HUES48 (cell line): ENCODE data around the gene LDB2.

Experiments
- H3K27ac ChIP-seq: one replicate; pipeline ENCODE4 v1.7.0; 2013; ENCODE audit warnings: low read depth, low read length, inconsistent platforms
- H3K27me3 ChIP-seq: 2 replicates; pipeline ENCODE4 v1.6.1; 2013; ENCODE audit warnings: mild to moderate bottlenecking, low read length; ENCODE audit not compliant: control insufficient read depth, insufficient read depth
- H3K36me3 ChIP-seq: 2 replicates; pipeline ENCODE4 v1.6.1; 2013; ENCODE audit warnings: low read length; ENCODE audit not compliant: control insufficient read depth, insufficient read depth
- H3K4me1 ChIP-seq: 2 replicates; pipeline ENCODE4 v1.6.1; 2013; ENCODE audit warnings: mild to moderate bottlenecking, low read length; ENCODE audit not compliant: control insufficient read depth, insufficient read depth
- H3K4me3 ChIP-seq: 2 replicates; pipeline ENCODE4 v1.5.1; 2013; ENCODE audit warnings: mild to moderate bottlenecking, low read depth, low read length
- H3K9ac ChIP-seq: 2 replicates; pipeline ENCODE4 v1.6.1; 2013; ENCODE audit warnings: mild to moderate bottlenecking, low read depth, low read length, moderate library complexity
- H3K9me3 ChIP-seq: 2 replicates; pipeline ENCODE4 v1.6.1; 2013; ENCODE audit warnings: low read length; ENCODE audit not compliant: control insufficient read depth, insufficient read depth

LDB2 gene

DNA sequence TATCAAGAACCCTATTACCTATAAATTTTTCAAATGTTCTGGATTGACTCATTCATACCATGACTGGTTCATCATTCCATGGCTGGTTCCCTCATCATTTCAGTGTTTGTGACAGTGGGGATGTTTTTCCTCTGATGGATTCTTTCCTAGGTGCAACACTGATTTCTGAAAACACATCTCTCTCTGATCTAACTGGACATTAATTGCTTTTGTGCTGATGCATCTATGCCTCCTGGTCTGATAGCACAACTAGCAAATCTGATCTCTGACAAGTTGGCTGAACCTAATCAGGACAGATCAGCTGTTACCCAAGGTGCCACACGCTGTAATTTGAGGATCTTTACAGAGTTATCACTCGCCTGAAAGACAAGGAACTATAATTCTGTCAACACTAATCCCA is 140.2 kb downstream of the LDB2 start:
- no peak overlapping the region for H3K4me3 ChIP-seq
- no peaks in the 10 kb centered on the region for H3K9me3 ChIP-seq
- no peak overlapping the region for H3K9ac ChIP-seq
- no peak overlapping the region for H3K27ac ChIP-seq
- H3K27me3 ChIP-seq = no peaks in the 10 kb centered on the region
- H3K4me1 ChIP-seq = peaks cover 16% of the 10 kb centered on the region; the same call in 1 of the 2 replicates
- H3K36me3 ChIP-seq = peaks cover 9% of the 10 kb centered on the region; the same call in 1 of the 2 replicates

GRCh38 chr4:16757080-16757521 is 141.3 kb downstream of the LDB2 start:
- H3K27me3 ChIP-seq = no peaks in the 10 kb centered on the region
- no peak overlapping the region for H3K4me3 ChIP-seq
- no peak overlapping the region for H3K9ac ChIP-seq
- H3K27ac ChIP-seq = no peak overlapping the region
- peaks cover 9% of the 10 kb centered on the region; the same call in 1 of the 2 replicates for H3K36me3 ChIP-seq
- peaks cover 16% of the 10 kb centered on the region; the same call in 1 of the 2 replicates for H3K4me1 ChIP-seq
- H3K9me3 ChIP-seq = no peaks in the 10 kb centered on the region

GRCh38 chr4:16754104-16754503 is 144.3 kb downstream of the LDB2 start:
- H3K9ac ChIP-seq = no peak overlapping the region
- H3K36me3 ChIP-seq = peaks cover 9% of the 10 kb centered on the region; the same call in 1 of the 2 replicates
- H3K9me3 ChIP-seq = no peaks in the 10 kb centered on the region
- H3K27me3 ChIP-seq = no peaks in the 10 kb centered on the region
- peaks cover 10% of the 10 kb centered on the region; the same call in 1 of the 2 replicates for H3K4me1 ChIP-seq
- H3K4me3 ChIP-seq = no peak overlapping the region
- no peak overlapping the region for H3K27ac ChIP-seq

DNA sequence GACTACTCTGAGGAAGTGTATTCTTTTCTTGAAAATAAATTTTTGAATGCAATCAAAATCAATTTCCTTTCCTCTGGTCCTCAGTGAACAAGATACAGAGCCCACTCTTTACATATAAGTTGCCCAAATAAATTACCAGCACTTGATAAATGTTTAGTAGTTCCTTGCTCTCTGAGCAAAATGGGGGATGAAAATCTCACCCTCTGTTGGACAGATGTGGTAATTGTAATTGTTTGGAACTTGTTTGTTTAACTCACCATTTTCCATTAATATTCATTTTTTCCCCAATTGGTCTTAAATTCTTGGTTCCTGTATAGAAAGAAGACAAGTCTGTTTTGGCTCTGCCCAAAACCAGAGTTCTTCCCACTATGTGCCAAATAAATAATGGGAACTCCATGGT is 146.3 kb downstream of the LDB2 start:
- Histone ChIP-seq H3K36me3 (peaks cover 3% of the 10 kb centered on the region; the same call in 1 of the 2 replicates), H3K9ac (no peak overlapping the region), H3K4me1 (peaks cover 10% of the 10 kb centered on the region; the same call in 1 of the 2 replicates), H3K9me3 (no peaks in the 10 kb centered on the region), H3K27me3 (no peaks in the 10 kb centered on the region), H3K4me3 (no peak overlapping the region), H3K27ac (no peak overlapping the region)

DNA sequence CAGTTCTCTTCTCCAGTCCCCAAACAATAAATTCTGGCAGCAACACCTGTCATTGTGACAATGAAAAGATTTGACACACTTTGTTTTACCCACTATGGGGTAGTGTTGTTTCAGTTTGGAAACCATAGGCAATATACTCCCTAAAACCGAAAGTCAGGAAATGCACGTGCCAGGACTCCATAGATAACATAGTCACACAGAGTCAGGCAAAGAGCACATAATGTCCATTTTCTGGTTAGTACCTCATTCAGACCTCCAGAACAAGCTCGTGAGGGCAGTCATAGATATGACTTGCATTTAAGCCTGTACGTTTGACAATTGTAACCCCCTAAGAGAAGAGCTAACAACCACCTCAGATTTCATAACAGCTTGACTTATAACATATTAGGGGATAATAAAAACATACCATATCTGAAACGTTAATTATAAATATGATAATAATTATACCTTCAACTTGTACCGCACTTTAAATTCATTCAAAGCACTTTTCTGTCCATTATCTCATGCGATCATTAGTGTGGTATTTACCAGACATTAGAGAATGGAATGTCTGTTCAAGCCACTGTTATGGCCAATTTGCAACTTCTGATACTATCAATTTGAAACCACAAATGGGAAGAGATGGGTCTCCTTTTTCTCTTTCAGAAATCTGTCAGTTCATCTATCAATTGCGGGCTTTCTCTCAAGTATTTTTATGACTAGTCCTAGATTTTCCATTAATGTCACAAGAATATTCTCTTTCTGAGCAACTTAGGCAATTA is 147.4 kb downstream of the LDB2 start:
- Histone ChIP-seq H3K27me3 (no peaks in the 10 kb centered on the region), H3K27ac (no peak overlapping the region), H3K36me3 (no peaks in the 10 kb centered on the region), H3K4me3 (no peak overlapping the region), H3K4me1 (peaks cover 10% of the 10 kb centered on the region; the same call in 1 of the 2 replicates), H3K9ac (no peak overlapping the region), H3K9me3 (no peaks in the 10 kb centered on the region)

DNA sequence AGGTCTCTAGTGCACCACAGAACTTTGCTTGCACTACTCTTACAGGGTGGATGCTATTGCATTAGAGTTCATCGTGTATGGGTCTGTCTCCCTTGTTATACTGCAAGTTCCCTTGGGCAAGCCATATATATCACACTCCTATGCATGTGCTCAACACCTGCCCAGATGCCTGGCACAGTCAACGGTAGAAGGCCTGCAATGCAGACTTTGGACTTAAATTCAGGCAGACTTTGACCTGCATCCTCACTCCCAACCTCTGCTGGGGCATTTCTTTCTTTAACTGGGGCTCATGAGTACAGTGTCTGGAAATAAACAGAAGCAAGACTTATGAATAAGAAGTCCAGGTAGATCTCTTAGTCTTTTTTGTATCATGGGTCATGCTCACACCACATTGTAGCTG is 148.2 kb downstream of the LDB2 start:
- no peaks in the 10 kb centered on the region for H3K9me3 ChIP-seq
- H3K4me3 ChIP-seq = no peak overlapping the region
- H3K36me3 ChIP-seq = no peaks in the 10 kb centered on the region
- H3K4me1 ChIP-seq = peaks cover 10% of the 10 kb centered on the region; the same call in 1 of the 2 replicates
- H3K27ac ChIP-seq = no peak overlapping the region
- no peak overlapping the region for H3K9ac ChIP-seq
- no peaks in the 10 kb centered on the region for H3K27me3 ChIP-seq

DNA sequence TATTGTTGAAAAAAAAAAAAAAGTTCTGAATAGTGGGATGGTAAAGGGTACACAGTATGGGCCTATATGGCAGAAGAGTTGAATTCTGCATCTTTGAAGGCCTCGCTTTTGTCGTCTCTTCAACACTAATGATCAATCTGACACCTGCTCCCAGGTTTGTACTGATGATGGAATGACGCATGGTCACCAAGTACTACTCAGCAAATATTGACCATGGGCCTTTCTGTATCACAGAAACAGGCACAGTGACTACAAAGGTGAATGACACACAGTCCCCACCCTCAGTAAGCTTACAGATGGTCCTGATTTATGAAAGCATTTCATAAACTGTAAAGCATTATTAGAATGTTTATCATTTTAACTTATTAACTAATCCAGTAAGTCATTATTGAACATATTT is 152.6 kb downstream of the LDB2 start:
- Histone ChIP-seq H3K4me1 (no peaks in the 10 kb centered on the region), H3K27me3 (no peaks in the 10 kb centered on the region), H3K27ac (no peak overlapping the region), H3K36me3 (no peaks in the 10 kb centered on the region), H3K9ac (no peak overlapping the region), H3K4me3 (no peak overlapping the region), H3K9me3 (no peaks in the 10 kb centered on the region)

DNA sequence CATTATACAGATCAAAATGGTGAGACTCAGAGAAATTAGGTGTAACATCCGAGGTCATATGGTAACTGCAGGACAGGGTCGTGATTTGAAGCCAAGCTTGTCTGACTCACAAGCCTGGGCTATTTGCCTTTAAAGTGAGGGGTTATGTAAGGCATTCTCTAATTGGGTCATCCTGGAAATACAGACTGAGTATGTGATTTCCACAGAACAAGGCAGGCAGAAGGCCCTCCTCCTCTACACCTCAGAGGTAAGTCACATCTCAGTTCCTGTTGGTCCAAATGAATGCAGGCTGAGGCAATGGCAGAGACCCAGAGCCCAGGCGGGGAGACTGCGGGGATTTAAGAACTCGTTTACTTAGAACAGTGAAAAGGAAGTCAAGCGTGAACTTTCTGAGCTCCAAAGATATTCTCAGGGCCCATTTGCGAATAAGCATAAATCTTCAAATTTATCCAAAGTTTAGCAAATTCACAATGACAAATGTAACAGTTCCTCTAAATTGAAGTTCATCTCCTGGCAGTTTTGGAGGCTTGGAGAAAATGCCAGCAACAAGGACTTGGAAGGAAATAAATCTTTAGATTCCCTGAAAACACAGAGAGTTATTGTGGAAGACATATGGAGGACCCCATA is 153.3 kb downstream of the LDB2 start:
- H3K36me3 ChIP-seq = no peaks in the 10 kb centered on the region
- no peak overlapping the region for H3K27ac ChIP-seq
- H3K9ac ChIP-seq = no peak overlapping the region
- no peaks in the 10 kb centered on the region for H3K4me1 ChIP-seq
- no peak overlapping the region for H3K4me3 ChIP-seq
- no peaks in the 10 kb centered on the region for H3K9me3 ChIP-seq
- H3K27me3 ChIP-seq = no peaks in the 10 kb centered on the region

DNA sequence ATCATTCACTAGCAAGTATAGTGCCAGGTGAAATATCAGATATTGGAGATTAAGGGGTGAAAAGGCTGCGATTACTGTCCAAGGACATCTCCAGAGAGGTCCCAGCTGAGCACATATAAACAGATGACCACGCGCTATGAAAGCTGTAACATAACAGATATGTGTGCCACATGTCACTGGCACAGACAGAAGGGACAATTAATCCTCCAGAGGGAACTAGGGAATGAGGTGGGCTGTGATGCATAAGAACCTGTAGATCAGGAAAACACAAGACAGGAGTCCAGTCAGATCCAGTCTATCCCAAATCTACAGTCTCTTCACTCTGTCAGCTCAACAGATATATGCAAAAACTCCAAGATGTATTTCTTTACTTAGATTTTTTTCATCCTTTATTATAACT is 157.2 kb downstream of the LDB2 start:
- Histone ChIP-seq H3K27ac (no peak overlapping the region), H3K4me3 (no peak overlapping the region), H3K27me3 (no peaks in the 10 kb centered on the region), H3K36me3 (no peaks in the 10 kb centered on the region), H3K9ac (no peak overlapping the region), H3K4me1 (no peaks in the 10 kb centered on the region), H3K9me3 (no peaks in the 10 kb centered on the region)

DNA sequence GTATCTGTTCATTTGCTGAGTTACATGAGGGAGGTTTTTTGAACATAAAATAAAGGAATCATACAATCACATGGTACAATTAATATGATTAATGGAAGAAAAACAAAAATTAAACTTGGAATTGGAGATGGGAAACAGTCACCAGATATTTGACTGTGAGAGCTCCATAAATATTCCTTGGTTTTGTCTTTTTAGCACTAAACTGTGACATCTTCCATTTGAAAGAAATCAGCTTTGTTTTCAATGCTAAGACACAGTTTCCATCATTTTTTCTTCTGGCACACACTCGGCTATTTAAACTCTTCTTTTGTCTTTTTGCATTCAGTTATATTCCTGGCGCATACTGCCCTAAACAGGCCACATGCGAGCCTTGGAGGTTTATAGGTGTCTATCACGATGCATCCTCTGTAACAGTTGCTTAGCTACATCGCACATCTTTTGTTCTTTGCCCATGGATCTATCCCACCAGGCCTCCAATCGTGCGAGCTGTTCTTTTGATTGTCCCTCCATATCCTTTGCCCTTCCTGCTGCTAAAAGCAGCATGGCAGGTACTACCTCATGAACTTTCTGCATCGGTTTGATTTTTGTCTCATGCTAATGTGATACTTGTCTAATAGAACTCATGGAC is 158.3 kb downstream of the LDB2 start:
- Histone ChIP-seq H3K36me3 (no peaks in the 10 kb centered on the region), H3K9ac (no peak overlapping the region), H3K27ac (no peak overlapping the region), H3K4me1 (no peaks in the 10 kb centered on the region), H3K4me3 (no peak overlapping the region), H3K9me3 (no peaks in the 10 kb centered on the region), H3K27me3 (no peaks in the 10 kb centered on the region)

DNA sequence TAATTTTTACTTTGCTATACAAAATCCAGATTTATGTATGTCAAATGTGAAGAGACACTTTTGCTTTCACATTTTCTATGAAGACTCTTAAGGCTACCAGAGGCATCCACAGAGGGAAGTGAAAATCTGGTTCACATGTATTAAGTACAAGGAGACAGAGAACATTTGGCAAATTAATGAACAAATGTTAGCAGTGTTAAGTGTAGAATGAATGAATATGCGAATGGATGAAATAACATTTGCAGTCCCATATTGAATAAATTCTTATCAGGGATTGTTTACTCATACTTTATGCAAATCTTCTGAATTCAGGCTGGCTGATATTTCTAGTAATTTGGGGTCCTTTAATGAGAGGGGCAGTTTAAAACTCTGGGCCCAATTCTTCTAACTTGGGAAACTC is 159.9 kb downstream of the LDB2 start:
- no peak overlapping the region for H3K9ac ChIP-seq
- no peaks in the 10 kb centered on the region for H3K9me3 ChIP-seq
- H3K4me3 ChIP-seq = no peak overlapping the region
- H3K27me3 ChIP-seq = no peaks in the 10 kb centered on the region
- no peaks in the 10 kb centered on the region for H3K4me1 ChIP-seq
- H3K27ac ChIP-seq = no peak overlapping the region
- no peaks in the 10 kb centered on the region for H3K36me3 ChIP-seq
